A549 (cell line): ENCODE data around the gene FRYL.

ENCODE experiments used
- CHD2 ChIP-seq: fragments of 150-350 bp; IDR thresholded peaks from 2 replicates; pipeline ENCODE4 v1.6.1; 2014; ENCODE audit warnings: low read length; ENCODE audit not compliant: partially characterized antibody
- EP300 ChIP-seq, 2 experiments: fragments of >200 bp; sonication (Bioruptor Twin); formaldehyde crosslinking; IDR thresholded peaks; 2 replicates in 1 of 2; 3 replicates in 1 of 2; pipeline ENCODE4 v1.6.1; 2016 to 2017
- HOXB5 ChIP-seq: fragments of 250-450 bp; sonication (Bioruptor Pico); IDR thresholded peaks from 2 replicates; pipeline ENCODE4 v1.5.0; 2020; ENCODE audit warnings: mild to moderate bottlenecking, moderate library complexity
- NFE2L2 ChIP-seq: fragments of 150-350 bp; conservative IDR thresholded peaks from 2 replicates; pipeline ENCODE4 v1.6.1; 2014; ENCODE audit warnings: low read length
- SMC3 ChIP-seq: fragments of >200 bp; sonication (Bioruptor Twin); formaldehyde crosslinking; IDR thresholded peaks from 3 replicates; pipeline ENCODE4 v1.6.1; 2018; ENCODE audit warnings: inconsistent platforms
- TF ChIP-seq, protein P1 (sequence below): fragments of 450-650 bp; IDR thresholded peaks from 2 replicates; pipeline ENCODE4 v1.6.1; 2014; ENCODE audit warnings: antibody characterized with exemption
- TF ChIP-seq, protein P2 (sequence below): fragments of >200 bp; sonication (Bioruptor Twin); formaldehyde crosslinking; IDR thresholded peaks from 3 replicates; pipeline ENCODE4 v1.5.1; 2016
- TF ChIP-seq, protein P3 (sequence below): fragments of 250-450 bp; sonication (Bioruptor Pico); IDR thresholded peaks from 2 replicates; pipeline ENCODE4 v1.5.0; 2021; ENCODE audit warnings: mild to moderate bottlenecking, moderate library complexity, borderline replicate concordance

DNA sequence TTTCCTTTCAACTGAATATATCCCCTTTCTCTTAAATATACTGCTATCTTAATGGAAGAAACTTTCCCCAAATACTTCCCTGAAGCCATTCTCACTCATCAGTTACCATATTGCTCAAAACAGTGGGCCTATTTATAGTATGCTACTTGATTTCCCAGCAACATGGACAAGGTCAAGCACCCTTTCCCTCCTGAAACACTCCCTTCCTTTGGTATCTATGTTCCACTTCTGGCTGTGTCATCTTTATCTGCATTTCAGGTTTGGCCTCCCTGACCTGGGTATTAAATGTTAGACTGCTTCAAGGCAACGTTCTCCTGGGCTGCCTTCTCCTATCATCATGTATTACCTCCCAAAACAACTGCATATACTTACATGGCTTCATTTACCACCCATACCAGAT, 188.7 kb downstream of the FRYL start:
- TF ChIP-seq HOXB5 (CRISPR knock-in tag) (no peak), NFE2L2 (no peak), SMC3 (no peak), EP300 (IDR thresholded peaks at IDR 0.05) (no peak), CHD2 (no peak)
- TF ChIP-seq, protein P1, sequence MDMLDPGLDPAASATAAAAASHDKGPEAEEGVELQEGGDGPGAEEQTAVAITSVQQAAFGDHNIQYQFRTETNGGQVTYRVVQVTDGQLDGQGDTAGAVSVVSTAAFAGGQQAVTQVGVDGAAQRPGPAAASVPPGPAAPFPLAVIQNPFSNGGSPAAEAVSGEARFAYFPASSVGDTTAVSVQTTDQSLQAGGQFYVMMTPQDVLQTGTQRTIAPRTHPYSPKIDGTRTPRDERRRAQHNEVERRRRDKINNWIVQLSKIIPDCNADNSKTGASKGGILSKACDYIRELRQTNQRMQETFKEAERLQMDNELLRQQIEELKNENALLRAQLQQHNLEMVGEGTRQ = no peak
- TF ChIP-seq, protein P2, sequence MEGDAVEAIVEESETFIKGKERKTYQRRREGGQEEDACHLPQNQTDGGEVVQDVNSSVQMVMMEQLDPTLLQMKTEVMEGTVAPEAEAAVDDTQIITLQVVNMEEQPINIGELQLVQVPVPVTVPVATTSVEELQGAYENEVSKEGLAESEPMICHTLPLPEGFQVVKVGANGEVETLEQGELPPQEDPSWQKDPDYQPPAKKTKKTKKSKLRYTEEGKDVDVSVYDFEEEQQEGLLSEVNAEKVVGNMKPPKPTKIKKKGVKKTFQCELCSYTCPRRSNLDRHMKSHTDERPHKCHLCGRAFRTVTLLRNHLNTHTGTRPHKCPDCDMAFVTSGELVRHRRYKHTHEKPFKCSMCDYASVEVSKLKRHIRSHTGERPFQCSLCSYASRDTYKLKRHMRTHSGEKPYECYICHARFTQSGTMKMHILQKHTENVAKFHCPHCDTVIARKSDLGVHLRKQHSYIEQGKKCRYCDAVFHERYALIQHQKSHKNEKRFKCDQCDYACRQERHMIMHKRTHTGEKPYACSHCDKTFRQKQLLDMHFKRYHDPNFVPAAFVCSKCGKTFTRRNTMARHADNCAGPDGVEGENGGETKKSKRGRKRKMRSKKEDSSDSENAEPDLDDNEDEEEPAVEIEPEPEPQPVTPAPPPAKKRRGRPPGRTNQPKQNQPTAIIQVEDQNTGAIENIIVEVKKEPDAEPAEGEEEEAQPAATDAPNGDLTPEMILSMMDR = no peak
- TF ChIP-seq, protein P3, sequence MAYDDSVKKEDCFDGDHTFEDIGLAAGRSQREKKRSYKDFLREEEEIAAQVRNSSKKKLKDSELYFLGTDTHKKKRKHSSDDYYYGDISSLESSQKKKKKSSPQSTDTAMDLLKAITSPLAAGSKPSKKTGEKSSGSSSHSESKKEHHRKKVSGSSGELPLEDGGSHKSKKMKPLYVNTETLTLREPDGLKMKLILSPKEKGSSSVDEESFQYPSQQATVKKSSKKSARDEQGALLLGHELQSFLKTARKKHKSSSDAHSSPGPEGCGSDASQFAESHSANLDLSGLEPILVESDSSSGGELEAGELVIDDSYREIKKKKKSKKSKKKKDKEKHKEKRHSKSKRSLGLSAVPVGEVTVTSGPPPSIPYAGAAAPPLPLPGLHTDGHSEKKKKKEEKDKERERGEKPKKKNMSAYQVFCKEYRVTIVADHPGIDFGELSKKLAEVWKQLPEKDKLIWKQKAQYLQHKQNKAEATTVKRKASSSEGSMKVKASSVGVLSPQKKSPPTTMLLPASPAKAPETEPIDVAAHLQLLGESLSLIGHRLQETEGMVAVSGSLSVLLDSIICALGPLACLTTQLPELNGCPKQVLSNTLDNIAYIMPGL = no peak
